HTERT RPE-1 (cell line): ENCODE measurements around the gene CCDC91.
"Not testable (repeated sequence)": the region's sequence is repeated elsewhere in the genome, so short reads cannot be mapped to it uniquely, and the experiment has no call there.

Source experiments
- in situ Hi-C: fragments of 300-500 bp; cut with MboI; formaldehyde crosslinking; loops from 4 replicates; pipeline ENCODE4 v1.14.3; 2020; ENCODE audit warnings: low sequenced_read_pairs

The CCDC91 gene

GRCh38 chr12:28446031-28446430 lies 255.8 kb downstream of the CCDC91 start:
- in situ Hi-C loops = no loop called here

- in situ Hi-C loops = no loop called here
These were observed 263.4 kb downstream of the CCDC91 start for GRCh38 chr12:28453686-28454085.

- in situ Hi-C loops = no loop called here
These were observed 266.9 kb downstream of the CCDC91 start for GRCh38 chr12:28456934-28457710.

GRCh38 chr12:28457785-28458184 lies 267.5 kb downstream of the CCDC91 start:
- in situ Hi-C loops = no loop called here

- in situ Hi-C loops = no loop called here
These were observed 269.2 kb downstream of the CCDC91 start for GRCh38 chr12:28459481-28459880.

- in situ Hi-C loops = no loop called here
These were observed 270.3 kb downstream of the CCDC91 start for GRCh38 chr12:28460420-28461130.

GRCh38 chr12:28463396-28463795 lies 273.1 kb downstream of the CCDC91 start:
- in situ Hi-C loops = no loop called here

GRCh38 chr12:28471762-28472161 lies 281.5 kb downstream of the CCDC91 start:
- in situ Hi-C loops = not testable (repeated sequence)

- in situ Hi-C loops = not testable (repeated sequence)
These were observed 285.9 kb downstream of the CCDC91 start for GRCh38 chr12:28476206-28476605.

GRCh38 chr12:28479097-28479496 lies 288.8 kb downstream of the CCDC91 start:
- in situ Hi-C loops = not testable (repeated sequence)

- in situ Hi-C loops = no loop called here
These were observed 289.4 kb downstream of the CCDC91 start for GRCh38 chr12:28479683-28480082.

GRCh38 chr12:28484156-28484555 lies 293.9 kb downstream of the CCDC91 start:
- in situ Hi-C loops = no loop called here

- in situ Hi-C loops = no loop called here
These were observed 296.3 kb downstream of the CCDC91 start for GRCh38 chr12:28486521-28486920.

- in situ Hi-C loops = no loop called here
These were observed 299.0 kb downstream of the CCDC91 start for GRCh38 chr12:28489246-28489645.

GRCh38 chr12:28497889-28498411 lies 307.7 kb downstream of the CCDC91 start:
- in situ Hi-C loops = no loop called here

GRCh38 chr12:28498850-28499249 lies 308.6 kb downstream of the CCDC91 start:
- in situ Hi-C loops = no loop called here

GRCh38 chr12:28500373-28501024 lies 310.2 kb downstream of the CCDC91 start:
- in situ Hi-C loops = no loop called here

GRCh38 chr12:28506271-28506670 lies 316.0 kb downstream of the CCDC91 start:
- in situ Hi-C loops = no loop called here

GRCh38 chr12:28507033-28507432 lies 316.8 kb downstream of the CCDC91 start:
- in situ Hi-C loops = no loop called here

- in situ Hi-C loops = no loop called here
These were observed 317.6 kb downstream of the CCDC91 start for GRCh38 chr12:28507867-28508266.

GRCh38 chr12:28512406-28512805 lies 322.1 kb downstream of the CCDC91 start:
- in situ Hi-C loops = no loop called here

- in situ Hi-C loops = no loop called here
These were observed 322.6 kb downstream of the CCDC91 start for GRCh38 chr12:28512876-28513275.
